SK-N-SH treated with all-trans-retinoic acid at 6 μM for 48 hours (cell line): Measurements from ENCODE around the gene TTL.

Experiments
- BACH2 ChIP-seq: fragments of 250-450 bp; sonication (Bioruptor Pico); IDR thresholded peaks from 2 replicates; pipeline ENCODE4 v1.9.0; 2021; ENCODE audit warnings: mild to moderate bottlenecking, borderline replicate concordance
- ESRRG ChIP-seq: fragments of 250-450 bp; sonication (Bioruptor Pico); IDR thresholded peaks from 2 replicates; pipeline ENCODE4 v1.6.1; 2021; ENCODE audit warnings: mild to moderate bottlenecking
- GLIS3 ChIP-seq: fragments of 250-450 bp; sonication (Bioruptor Pico); IDR thresholded peaks from 2 replicates; pipeline ENCODE4 v1.5.0; 2020; ENCODE audit warnings: mild to moderate bottlenecking, moderate library complexity
- PATZ1 ChIP-seq: fragments of 250-450 bp; sonication (Bioruptor Pico); IDR thresholded peaks from 2 replicates; pipeline ENCODE4 v1.8.0; 2020; ENCODE audit warnings: mild to moderate bottlenecking, moderate library complexity, borderline replicate concordance
- POU6F1 ChIP-seq: fragments of 250-450 bp; sonication (Bioruptor Pico); IDR thresholded peaks from 2 replicates; pipeline ENCODE4 v1.8.0; 2021; ENCODE audit warnings: low read depth, mild to moderate bottlenecking, moderate library complexity, borderline replicate concordance
- RARB ChIP-seq: fragments of 250-450 bp; sonication (Bioruptor Pico); IDR thresholded peaks from 2 replicates; pipeline ENCODE4 v1.8.0; 2021; ENCODE audit warnings: mild to moderate bottlenecking, moderate library complexity
- SNAI2 ChIP-seq: fragments of 250-450 bp; sonication (Bioruptor Pico); IDR thresholded peaks from 2 replicates; pipeline ENCODE4 v1.5.0; 2020; ENCODE audit warnings: mild to moderate bottlenecking, moderate library complexity
- TOX ChIP-seq: fragments of 250-450 bp; sonication (Bioruptor Pico); IDR thresholded peaks from 2 replicates; pipeline ENCODE4 v1.8.0; 2021; ENCODE audit warnings: mild to moderate bottlenecking, moderate library complexity, borderline replicate concordance
- ZFP30 ChIP-seq: fragments of 450-650 bp; formaldehyde crosslinking; IDR thresholded peaks from 2 replicates; pipeline ENCODE4 v1.5.0; 2022; ENCODE audit warnings: mild to moderate bottlenecking, moderate library complexity

GRCh38 chr2:112577756-112578155 is 95.8 kb downstream of the TTL start:
- TF ChIP-seq GLIS3 (CRISPR knock-in tag) (no peak), POU6F1 (no peak), RARB (no peak), TOX (no peak), BACH2 (CRISPR knock-in tag) (no peak), ZFP30 (CRISPR knock-in tag) (no peak), PATZ1 (no peak), ESRRG (CRISPR knock-in tag) (no peak), SNAI2 (CRISPR knock-in tag) (no peak)
